ENCODE data around the gene NAGK.

GRCh38 chr2:71066856-71067255 is 1.6 kb upstream of the NAGK start:
- TF ChIP-seq, protein P1, sequence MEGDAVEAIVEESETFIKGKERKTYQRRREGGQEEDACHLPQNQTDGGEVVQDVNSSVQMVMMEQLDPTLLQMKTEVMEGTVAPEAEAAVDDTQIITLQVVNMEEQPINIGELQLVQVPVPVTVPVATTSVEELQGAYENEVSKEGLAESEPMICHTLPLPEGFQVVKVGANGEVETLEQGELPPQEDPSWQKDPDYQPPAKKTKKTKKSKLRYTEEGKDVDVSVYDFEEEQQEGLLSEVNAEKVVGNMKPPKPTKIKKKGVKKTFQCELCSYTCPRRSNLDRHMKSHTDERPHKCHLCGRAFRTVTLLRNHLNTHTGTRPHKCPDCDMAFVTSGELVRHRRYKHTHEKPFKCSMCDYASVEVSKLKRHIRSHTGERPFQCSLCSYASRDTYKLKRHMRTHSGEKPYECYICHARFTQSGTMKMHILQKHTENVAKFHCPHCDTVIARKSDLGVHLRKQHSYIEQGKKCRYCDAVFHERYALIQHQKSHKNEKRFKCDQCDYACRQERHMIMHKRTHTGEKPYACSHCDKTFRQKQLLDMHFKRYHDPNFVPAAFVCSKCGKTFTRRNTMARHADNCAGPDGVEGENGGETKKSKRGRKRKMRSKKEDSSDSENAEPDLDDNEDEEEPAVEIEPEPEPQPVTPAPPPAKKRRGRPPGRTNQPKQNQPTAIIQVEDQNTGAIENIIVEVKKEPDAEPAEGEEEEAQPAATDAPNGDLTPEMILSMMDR (IDR thresholded peaks at IDR 0.05): no peak
- no peak for TF ChIP-seq POLR2A (IDR thresholded peaks at IDR 0.05)

All from Peyer's patch (tissue), 4 donors.